Keratinocyte (primary cell): ENCODE data around the gene CLCN3.

Source experiments
- CTCF ChIP-seq, 3 experiments: IDR thresholded peaks in 1 of 3; conservative IDR thresholded peaks in 1 of 3; optimal IDR thresholded peaks in 1 of 3; 2 replicates in 2 of 3; 3 replicates in 1 of 3; pipeline versions ENCODE3 to v1.5.1; 2011; ENCODE audit warnings: low read length in 3 of 3, mild to moderate bottlenecking in 3 of 3, moderate library complexity in 2 of 3, control low read depth in 1 of 3, inconsistent platforms in 1 of 3; ENCODE audit not compliant: insufficient read depth in 2 of 3; ENCODE audit errors: extremely low read depth in 1 of 3
- EZH2 ChIP-seq: IDR thresholded peaks from one replicate; pipeline ENCODE4 v1.6.1; 2012; ENCODE audit warnings: inconsistent platforms, mild to moderate bottlenecking, low read length, moderate library complexity

DNA sequence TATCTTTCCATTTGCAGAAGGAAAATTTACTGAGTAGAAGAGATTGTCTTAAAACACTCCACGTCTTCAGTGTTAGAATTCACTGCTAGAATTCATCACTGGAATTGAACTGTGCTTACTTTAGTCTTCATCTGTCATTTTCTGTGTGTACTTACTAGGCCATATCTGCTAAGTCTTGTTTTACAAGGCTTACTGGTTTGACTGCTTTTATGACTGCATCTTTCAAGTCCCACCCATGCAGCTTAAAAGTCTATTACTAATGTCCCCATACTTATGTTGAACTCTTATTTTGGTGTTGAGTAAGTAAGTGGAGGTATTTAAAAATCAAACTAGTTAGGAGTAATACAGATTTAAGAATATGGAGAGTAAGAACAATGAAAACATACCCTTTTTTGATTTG lies 14.6 kb downstream of the CLCN3 start:
- TF ChIP-seq CTCF (optimal IDR thresholded peaks at IDR 0.05 in 1 of 3, IDR thresholded peaks at IDR 0.05 in 1 of 3, conservative IDR thresholded peaks at IDR 0.05 in 1 of 3; ENCODE audit: extremely low read depth in 1 of 3, insufficient read depth in 2 of 3, low read length in 3 of 3) = no peak
- no peak for TF ChIP-seq EZH2
